AG09309 (cell line): ENCODE data around the gene B4GALNT1.
"Not testable (repeated sequence)": the region's sequence is repeated elsewhere in the genome, so short reads cannot be mapped to it uniquely, and the experiment has no call there.

ENCODE experiments used
- DNase-seq: peaks from one replicate; pipeline ENCODE4 v3.0.0-alpha.2; 2010; ENCODE audit warnings: low read depth
- H3K4me3 ChIP-seq: 2 replicates; pipeline ENCODE4 v1.5.1; 2011; ENCODE audit warnings: mild to moderate bottlenecking, low read depth, low read length, moderate library complexity; ENCODE audit not compliant: control insufficient read depth
- CTCF ChIP-seq: IDR thresholded peaks from 2 replicates; pipeline ENCODE4 v1.5.1; 2011; ENCODE audit warnings: mild to moderate bottlenecking, low read depth, low read length, inconsistent platforms; ENCODE audit not compliant: insufficient read depth, control insufficient read depth; ENCODE audit errors: missing control alignments

The B4GALNT1 gene

GRCh38 chr12:57641699-57642442 is 8.9 kb upstream of the B4GALNT1 start:
- no peak for TF ChIP-seq CTCF
- DNase-seq = no peak
- no peak overlapping the region for H3K4me3 ChIP-seq

GRCh38 chr12:57640175-57641042 is 7.4 kb upstream of the B4GALNT1 start:
- TF ChIP-seq CTCF = no peak
- H3K4me3 ChIP-seq = no peak overlapping the region
- no peak for DNase-seq

- TF ChIP-seq CTCF = no peak
- no peak overlapping the region for H3K4me3 ChIP-seq
- no peak for DNase-seq
These were observed 5.1 kb upstream of the B4GALNT1 start for GRCh38 chr12:57638096-57638495.

GRCh38 chr12:57637364-57637763 is 4.4 kb upstream of the B4GALNT1 start:
- DNase-seq = no peak
- H3K4me3 ChIP-seq = no peak overlapping the region
- no peak for TF ChIP-seq CTCF

GRCh38 chr12:57636731-57637130 is 3.7 kb upstream of the B4GALNT1 start:
- not testable (repeated sequence) for DNase-seq, H3K4me3 ChIP-seq

- no peak for DNase-seq
- H3K4me3 ChIP-seq = peak overlapping the region; percentile 59
These were observed 686 bp downstream of the B4GALNT1 start for GRCh38 chr12:57632073-57632957.

More at GRCh38 chr12:57632073-57632957, 686 bp downstream of the B4GALNT1 start:
- no peak for TF ChIP-seq CTCF
